ENCODE data around the gene LRRC56. TPM values are rescaled to one million over a fixed set of nuclear protein-coding genes. Genes with fewer than 3 reads are reported as not detected.
A peak's percentile ranks its signal among the peaks of the same experiment; 100 is the strongest.

The LRRC56 gene
- total and polyA plus RNA-seq, 9 of the 15 experiments (the other 6 are each of a cell fraction or from before 2014, with no cell fraction given) = 0.03 to 4.5 (median 1.0) TPM; not detected in 1

DNA sequence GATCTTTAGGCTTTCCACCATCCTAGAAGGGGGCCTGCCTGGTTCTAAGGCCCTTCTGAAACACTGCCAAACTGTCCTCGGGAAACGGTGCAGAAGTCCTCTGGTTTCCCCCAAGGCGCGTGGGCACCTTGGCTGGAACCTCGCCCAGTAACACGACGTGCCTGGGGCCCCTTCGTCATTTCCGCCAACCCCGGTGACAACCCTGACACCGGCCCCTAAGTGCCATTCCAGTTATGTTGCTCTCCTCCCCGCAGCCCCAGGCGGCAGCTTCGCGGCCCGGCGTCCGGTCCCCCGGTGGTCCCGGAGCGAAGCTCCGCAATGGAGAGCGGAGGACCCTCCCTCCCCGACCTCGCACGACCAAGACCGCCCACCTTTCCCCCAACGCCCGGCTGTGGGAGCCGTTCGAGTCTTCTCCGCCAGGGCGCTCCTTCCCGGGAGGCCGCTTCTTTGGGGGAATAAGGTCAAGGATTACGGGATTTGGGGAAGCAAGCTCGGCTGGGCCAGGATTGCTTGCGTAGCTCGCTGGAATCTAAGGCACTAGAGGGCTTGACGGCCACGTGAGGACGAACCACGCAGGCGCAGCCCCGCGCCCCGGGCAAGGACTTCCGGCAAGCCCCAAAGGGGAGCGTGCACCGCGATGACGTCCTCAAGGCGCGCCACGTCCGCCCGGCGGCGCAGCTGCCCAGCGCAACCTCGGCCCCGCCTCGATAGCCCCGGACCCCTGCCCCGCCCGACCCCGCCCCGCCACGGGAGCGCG lies 30.9 kb upstream of the LRRC56 start (continued):
- TF ChIP-seq, protein P1, sequence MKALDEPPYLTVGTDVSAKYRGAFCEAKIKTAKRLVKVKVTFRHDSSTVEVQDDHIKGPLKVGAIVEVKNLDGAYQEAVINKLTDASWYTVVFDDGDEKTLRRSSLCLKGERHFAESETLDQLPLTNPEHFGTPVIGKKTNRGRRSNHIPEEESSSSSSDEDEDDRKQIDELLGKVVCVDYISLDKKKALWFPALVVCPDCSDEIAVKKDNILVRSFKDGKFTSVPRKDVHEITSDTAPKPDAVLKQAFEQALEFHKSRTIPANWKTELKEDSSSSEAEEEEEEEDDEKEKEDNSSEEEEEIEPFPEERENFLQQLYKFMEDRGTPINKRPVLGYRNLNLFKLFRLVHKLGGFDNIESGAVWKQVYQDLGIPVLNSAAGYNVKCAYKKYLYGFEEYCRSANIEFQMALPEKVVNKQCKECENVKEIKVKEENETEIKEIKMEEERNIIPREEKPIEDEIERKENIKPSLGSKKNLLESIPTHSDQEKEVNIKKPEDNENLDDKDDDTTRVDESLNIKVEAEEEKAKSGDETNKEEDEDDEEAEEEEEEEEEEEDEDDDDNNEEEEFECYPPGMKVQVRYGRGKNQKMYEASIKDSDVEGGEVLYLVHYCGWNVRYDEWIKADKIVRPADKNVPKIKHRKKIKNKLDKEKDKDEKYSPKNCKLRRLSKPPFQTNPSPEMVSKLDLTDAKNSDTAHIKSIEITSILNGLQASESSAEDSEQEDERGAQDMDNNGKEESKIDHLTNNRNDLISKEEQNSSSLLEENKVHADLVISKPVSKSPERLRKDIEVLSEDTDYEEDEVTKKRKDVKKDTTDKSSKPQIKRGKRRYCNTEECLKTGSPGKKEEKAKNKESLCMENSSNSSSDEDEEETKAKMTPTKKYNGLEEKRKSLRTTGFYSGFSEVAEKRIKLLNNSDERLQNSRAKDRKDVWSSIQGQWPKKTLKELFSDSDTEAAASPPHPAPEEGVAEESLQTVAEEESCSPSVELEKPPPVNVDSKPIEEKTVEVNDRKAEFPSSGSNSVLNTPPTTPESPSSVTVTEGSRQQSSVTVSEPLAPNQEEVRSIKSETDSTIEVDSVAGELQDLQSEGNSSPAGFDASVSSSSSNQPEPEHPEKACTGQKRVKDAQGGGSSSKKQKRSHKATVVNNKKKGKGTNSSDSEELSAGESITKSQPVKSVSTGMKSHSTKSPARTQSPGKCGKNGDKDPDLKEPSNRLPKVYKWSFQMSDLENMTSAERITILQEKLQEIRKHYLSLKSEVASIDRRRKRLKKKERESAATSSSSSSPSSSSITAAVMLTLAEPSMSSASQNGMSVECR (CRISPR knock-in tag; IDR thresholded peaks at IDR 0.05) = peak; percentile 95
- TF ChIP-seq ZNF79 (CRISPR knock-in tag; IDR thresholded peaks at IDR 0.05; ENCODE audit: low read depth) (no peak), ZNF239 (CRISPR knock-in tag; IDR thresholded peaks at IDR 0.05) (peak; percentile 20; the same call in 1 of the 2 replicates), BDP1 (IDR thresholded peaks at IDR 0.05; ENCODE audit: insufficient read depth, insufficient read length) (no peak), RCOR1 (IDR thresholded peaks at IDR 0.05; ENCODE audit: borderline replicate concordance in 1 of 2, low read depth in 2 of 2, low read length in 2 of 2) (no peak), ZNF24 (IDR thresholded peaks at IDR 0.05) (no peak), C11orf30 (IDR thresholded peaks at IDR 0.05; ENCODE audit: low read depth) (peak; percentile 78), FOXP1 (CRISPR knock-in tag; IDR thresholded peaks at IDR 0.05) (peak; percentile 63; the same call in 1 of the 2 replicates), MAZ (CRISPR knock-in tag; conservative IDR thresholded peaks at IDR 0.05 in 1 of 2, IDR thresholded peaks at IDR 0.05 in 1 of 2) (peak in 1 of 2 experiments; percentile 75; a peak in 2 of 4 replicates), MYNN (IDR thresholded peaks at IDR 0.05) (no peak), MYNN (CRISPR knock-in tag; IDR thresholded peaks at IDR 0.05) (no peak), GTF2F1 (IDR thresholded peaks at IDR 0.05; ENCODE audit: low read depth, low read length) (no peak), YBX1 (IDR thresholded peaks at IDR 0.05) (no peak), FOXK2 (conservative IDR thresholded peaks at IDR 0.05 in 1 of 2, IDR thresholded peaks at IDR 0.05 in 1 of 2; ENCODE audit: low read depth in 2 of 2) (peak in 1 of 2 experiments; percentile 51; a peak in 1 of 4 replicates)
- TF ChIP-seq, protein P2, sequence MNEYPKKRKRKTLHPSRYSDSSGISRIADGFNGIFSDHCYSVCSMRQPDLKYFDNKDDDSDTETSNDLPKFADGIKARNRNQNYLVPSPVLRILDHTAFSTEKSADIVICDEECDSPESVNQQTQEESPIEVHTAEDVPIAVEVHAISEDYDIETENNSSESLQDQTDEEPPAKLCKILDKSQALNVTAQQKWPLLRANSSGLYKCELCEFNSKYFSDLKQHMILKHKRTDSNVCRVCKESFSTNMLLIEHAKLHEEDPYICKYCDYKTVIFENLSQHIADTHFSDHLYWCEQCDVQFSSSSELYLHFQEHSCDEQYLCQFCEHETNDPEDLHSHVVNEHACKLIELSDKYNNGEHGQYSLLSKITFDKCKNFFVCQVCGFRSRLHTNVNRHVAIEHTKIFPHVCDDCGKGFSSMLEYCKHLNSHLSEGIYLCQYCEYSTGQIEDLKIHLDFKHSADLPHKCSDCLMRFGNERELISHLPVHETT (CRISPR knock-in tag; conservative IDR thresholded peaks at IDR 0.05 in 1 of 2, IDR thresholded peaks at IDR 0.05 in 1 of 2) = no peak; a peak in 1 of 4 replicates
- TF ChIP-seq, protein P3, sequence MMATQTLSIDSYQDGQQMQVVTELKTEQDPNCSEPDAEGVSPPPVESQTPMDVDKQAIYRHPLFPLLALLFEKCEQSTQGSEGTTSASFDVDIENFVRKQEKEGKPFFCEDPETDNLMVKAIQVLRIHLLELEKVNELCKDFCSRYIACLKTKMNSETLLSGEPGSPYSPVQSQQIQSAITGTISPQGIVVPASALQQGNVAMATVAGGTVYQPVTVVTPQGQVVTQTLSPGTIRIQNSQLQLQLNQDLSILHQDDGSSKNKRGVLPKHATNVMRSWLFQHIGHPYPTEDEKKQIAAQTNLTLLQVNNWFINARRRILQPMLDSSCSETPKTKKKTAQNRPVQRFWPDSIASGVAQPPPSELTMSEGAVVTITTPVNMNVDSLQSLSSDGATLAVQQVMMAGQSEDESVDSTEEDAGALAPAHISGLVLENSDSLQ (IDR thresholded peaks at IDR 0.05) = peak; percentile 49; the same call in 1 of the 2 replicates
- TF ChIP-seq, protein P4, sequence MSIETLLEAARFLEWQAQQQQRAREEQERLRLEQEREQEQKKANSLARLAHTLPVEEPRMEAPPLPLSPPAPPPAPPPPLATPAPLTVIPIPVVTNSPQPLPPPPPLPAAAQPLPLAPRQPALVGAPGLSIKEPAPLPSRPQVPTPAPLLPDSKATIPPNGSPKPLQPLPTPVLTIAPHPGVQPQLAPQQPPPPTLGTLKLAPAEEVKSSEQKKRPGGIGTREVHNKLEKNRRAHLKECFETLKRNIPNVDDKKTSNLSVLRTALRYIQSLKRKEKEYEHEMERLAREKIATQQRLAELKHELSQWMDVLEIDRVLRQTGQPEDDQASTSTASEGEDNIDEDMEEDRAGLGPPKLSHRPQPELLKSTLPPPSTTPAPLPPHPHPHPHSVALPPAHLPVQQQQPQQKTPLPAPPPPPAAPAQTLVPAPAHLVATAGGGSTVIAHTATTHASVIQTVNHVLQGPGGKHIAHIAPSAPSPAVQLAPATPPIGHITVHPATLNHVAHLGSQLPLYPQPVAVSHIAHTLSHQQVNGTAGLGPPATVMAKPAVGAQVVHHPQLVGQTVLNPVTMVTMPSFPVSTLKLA (conservative IDR thresholded peaks at IDR 0.05) = peak; percentile 97
- TF ChIP-seq, protein P5, sequence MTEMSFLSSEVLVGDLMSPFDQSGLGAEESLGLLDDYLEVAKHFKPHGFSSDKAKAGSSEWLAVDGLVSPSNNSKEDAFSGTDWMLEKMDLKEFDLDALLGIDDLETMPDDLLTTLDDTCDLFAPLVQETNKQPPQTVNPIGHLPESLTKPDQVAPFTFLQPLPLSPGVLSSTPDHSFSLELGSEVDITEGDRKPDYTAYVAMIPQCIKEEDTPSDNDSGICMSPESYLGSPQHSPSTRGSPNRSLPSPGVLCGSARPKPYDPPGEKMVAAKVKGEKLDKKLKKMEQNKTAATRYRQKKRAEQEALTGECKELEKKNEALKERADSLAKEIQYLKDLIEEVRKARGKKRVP (CRISPR knock-in tag; IDR thresholded peaks at IDR 0.05) = peak; percentile 45
